ENCODE measurements around the gene LCE1C. TPM values are rescaled to one million over a fixed set of nuclear protein-coding genes. Genes with fewer than 3 reads are reported as not detected.

The LCE1C gene
- total and polyA plus RNA-seq, 2 donors (not counting 1 experiment from before 2014, with no cell fraction given) = not detected

DNA sequence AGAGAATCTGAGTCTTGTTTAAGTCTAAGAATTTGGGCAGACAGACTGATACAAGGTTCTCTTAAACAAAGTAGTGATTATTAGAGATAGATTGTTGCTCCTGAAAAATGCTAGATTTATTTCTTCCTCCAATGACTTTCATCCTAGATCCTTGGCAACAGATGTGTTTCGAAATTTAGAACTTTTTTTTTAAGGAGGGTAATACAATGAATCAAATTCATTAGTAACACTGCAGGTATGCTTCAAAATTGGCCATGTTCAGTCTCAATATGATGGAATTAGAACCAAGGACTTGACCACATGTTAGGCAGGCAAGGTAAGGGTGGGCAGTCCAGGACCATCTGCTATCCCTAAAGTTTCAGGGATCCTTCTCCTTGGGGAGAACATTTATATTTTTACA, 36.0 kb downstream of the LCE1C start:
- Histone ChIP-seq H3K27ac (ENCODE audit: low read length in 2 of 2) (no peak overlapping the region), H3K4me2 (replicated peaks; ENCODE audit: low read depth, low read length, poor library complexity, severe bottlenecking) (no peak overlapping the region), H4K20me1 (ENCODE audit: control insufficient read depth, insufficient read depth, low read length, poor library complexity, severe bottlenecking) (no peaks in the 10 kb centered on the region), H3K79me2 (ENCODE audit: control insufficient read depth, insufficient read depth, low read length) (no peaks in the 10 kb centered on the region), H3K9me3 (ENCODE audit: control extremely low read depth in 1 of 3, control insufficient read depth in 2 of 3, insufficient read depth in 1 of 3, low read length in 2 of 3) (no peaks in the 10 kb centered on the region), H3K4me3 (ENCODE audit: control extremely low read depth in 1 of 5, extremely low read depth in 1 of 5, insufficient read depth in 1 of 5, low read depth in 2 of 5, low read length in 4 of 5) (no peak overlapping the region), H3K4me1 (ENCODE audit: control insufficient read depth in 2 of 2, insufficient read depth in 2 of 2, low read length in 2 of 2) (no peaks in the 10 kb centered on the region), H3K27me3 (replicated peaks in 1 of 4; ENCODE audit: control extremely low read depth in 1 of 4, control insufficient read depth in 3 of 4, insufficient read depth in 4 of 4, low read length in 3 of 4) (peaks cover 0 to 8% (median 3%) of the 10 kb centered on the region in 4 experiments), H2AFZ (ENCODE audit: insufficient read depth, low read depth, low read length, poor library complexity, severe bottlenecking) (no peak overlapping the region), H3K36me3 (replicated peaks in 1 of 2; ENCODE audit: control extremely low read depth in 1 of 2, control insufficient read depth in 1 of 2, extremely low read depth in 1 of 2, insufficient read depth in 2 of 2, low read length in 1 of 2) (no peaks in the 10 kb centered on the region), H3K9ac (ENCODE audit: low read length) (no peak overlapping the region)
- ChIA-PET POLR2A (no interaction called here), CTCF (no interaction called here)
- no peak overlapping the region for H3K4me3 Mint-ChIP-seq
- WGBS (ENCODE audit: insufficient coverage) = no CpG with 5 or more reads among the region's 1 CpG
- H3K27me3 Mint-ChIP-seq = peaks cover 22% of the 10 kb centered on the region
- intact Hi-C loops (cut with micrococcal nuclease) = no loop called here
- H3K4me1 Mint-ChIP-seq = no peaks in the 10 kb centered on the region
- TF ChIP-seq, protein P1, sequence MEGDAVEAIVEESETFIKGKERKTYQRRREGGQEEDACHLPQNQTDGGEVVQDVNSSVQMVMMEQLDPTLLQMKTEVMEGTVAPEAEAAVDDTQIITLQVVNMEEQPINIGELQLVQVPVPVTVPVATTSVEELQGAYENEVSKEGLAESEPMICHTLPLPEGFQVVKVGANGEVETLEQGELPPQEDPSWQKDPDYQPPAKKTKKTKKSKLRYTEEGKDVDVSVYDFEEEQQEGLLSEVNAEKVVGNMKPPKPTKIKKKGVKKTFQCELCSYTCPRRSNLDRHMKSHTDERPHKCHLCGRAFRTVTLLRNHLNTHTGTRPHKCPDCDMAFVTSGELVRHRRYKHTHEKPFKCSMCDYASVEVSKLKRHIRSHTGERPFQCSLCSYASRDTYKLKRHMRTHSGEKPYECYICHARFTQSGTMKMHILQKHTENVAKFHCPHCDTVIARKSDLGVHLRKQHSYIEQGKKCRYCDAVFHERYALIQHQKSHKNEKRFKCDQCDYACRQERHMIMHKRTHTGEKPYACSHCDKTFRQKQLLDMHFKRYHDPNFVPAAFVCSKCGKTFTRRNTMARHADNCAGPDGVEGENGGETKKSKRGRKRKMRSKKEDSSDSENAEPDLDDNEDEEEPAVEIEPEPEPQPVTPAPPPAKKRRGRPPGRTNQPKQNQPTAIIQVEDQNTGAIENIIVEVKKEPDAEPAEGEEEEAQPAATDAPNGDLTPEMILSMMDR (IDR thresholded peaks at IDR 0.05) = no peak
- TF ChIP-seq EZH2 (IDR thresholded peaks at IDR 0.05; ENCODE audit: borderline replicate concordance, insufficient read depth, low read depth, low read length, poor library complexity, severe bottlenecking) = no peak
- DNase-seq (no peak), ATAC-seq (ENCODE audit: low read depth) (no peak)
- no peaks in the 10 kb centered on the region for H3K9me3 Mint-ChIP-seq (ENCODE audit: insufficient read depth)
- no peak overlapping the region for H3K27ac Mint-ChIP-seq

DNA sequence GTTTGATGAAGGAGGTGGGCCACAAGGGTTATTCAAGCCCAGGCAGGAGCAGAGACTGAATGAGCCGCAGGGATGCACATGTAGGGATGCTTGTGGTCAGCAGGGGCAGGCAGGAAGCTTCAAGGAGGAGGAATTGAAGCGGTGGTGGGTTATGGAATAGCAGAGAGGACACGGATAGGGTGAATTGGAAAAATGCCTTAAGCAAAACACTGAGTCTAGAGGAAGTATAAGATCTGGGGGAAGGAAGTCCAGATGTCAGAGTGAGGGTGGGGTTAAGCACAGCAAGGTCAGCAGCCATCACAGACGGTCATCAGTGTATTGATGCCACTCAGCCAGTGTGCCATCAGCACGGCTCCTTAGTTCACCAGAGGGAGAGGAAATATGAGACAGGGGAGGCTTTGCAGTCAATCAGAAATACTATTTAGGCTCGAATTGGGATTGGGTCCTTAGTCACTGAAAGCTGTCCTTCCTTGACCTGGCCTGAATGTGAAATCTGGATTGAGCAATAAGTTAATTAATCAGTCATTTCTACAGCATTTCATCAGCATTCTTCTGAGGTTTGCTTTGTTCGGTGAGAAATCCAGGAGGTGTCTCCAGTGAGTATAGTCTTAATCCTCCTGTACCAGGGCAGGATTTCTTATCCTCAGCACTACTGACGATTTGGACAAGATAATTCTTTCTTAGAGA, 37.5 kb downstream of the LCE1C start:
- Histone ChIP-seq H3K27me3 (replicated peaks in 1 of 4; ENCODE audit: control extremely low read depth in 1 of 4, control insufficient read depth in 3 of 4, insufficient read depth in 4 of 4, low read length in 3 of 4) (peaks cover 0 to 8% (median 2%) of the 10 kb centered on the region in 4 experiments), H3K27ac (ENCODE audit: low read length in 2 of 2) (no peak overlapping the region), H3K9me3 (ENCODE audit: control extremely low read depth in 1 of 3, control insufficient read depth in 2 of 3, insufficient read depth in 1 of 3, low read length in 2 of 3) (no peaks in the 10 kb centered on the region), H3K4me2 (replicated peaks; ENCODE audit: low read depth, low read length, poor library complexity, severe bottlenecking) (no peak overlapping the region), H3K4me1 (ENCODE audit: control insufficient read depth in 2 of 2, insufficient read depth in 2 of 2, low read length in 2 of 2) (no peaks in the 10 kb centered on the region), H3K79me2 (ENCODE audit: control insufficient read depth, insufficient read depth, low read length) (no peaks in the 10 kb centered on the region), H4K20me1 (ENCODE audit: control insufficient read depth, insufficient read depth, low read length, poor library complexity, severe bottlenecking) (no peaks in the 10 kb centered on the region), H2AFZ (ENCODE audit: insufficient read depth, low read depth, low read length, poor library complexity, severe bottlenecking) (no peak overlapping the region), H3K36me3 (replicated peaks in 1 of 2; ENCODE audit: control extremely low read depth in 1 of 2, control insufficient read depth in 1 of 2, extremely low read depth in 1 of 2, insufficient read depth in 2 of 2, low read length in 1 of 2) (no peaks in the 10 kb centered on the region), H3K4me3 (ENCODE audit: control extremely low read depth in 1 of 5, extremely low read depth in 1 of 5, insufficient read depth in 1 of 5, low read depth in 2 of 5, low read length in 4 of 5) (no peak overlapping the region), H3K9ac (ENCODE audit: low read length) (no peak overlapping the region)
- H3K4me1 Mint-ChIP-seq = no peaks in the 10 kb centered on the region
- H3K27me3 Mint-ChIP-seq = peaks cover 17% of the 10 kb centered on the region
- no peaks in the 10 kb centered on the region for H3K9me3 Mint-ChIP-seq (ENCODE audit: insufficient read depth)
- no peak for DNase-seq
- no peak overlapping the region for H3K27ac Mint-ChIP-seq
- H3K4me3 Mint-ChIP-seq = no peak overlapping the region
- intact Hi-C loops (cut with micrococcal nuclease) = no loop called here
- ChIA-PET CTCF (no interaction called here), POLR2A (no interaction called here)
- WGBS (ENCODE audit: insufficient coverage) = 62% methylated on average over 5 of the region's 8 CpGs
- TF ChIP-seq, protein P1 (IDR thresholded peaks at IDR 0.05) = no peak
- no peak for TF ChIP-seq EZH2 (IDR thresholded peaks at IDR 0.05; ENCODE audit: borderline replicate concordance, insufficient read depth, low read depth, low read length, poor library complexity, severe bottlenecking)
- no peak for ATAC-seq (ENCODE audit: low read depth)

Measured in B cell (primary cell).